Body of pancreas (tissue), 4 donors: ENCODE measurements around the gene PTBP1. TPM values are rescaled to one million over a fixed set of nuclear protein-coding genes. Genes with fewer than 3 reads are reported as not detected.
"Not testable (repeated sequence)": the region's sequence is repeated elsewhere in the genome, so short reads cannot be mapped to it uniquely, and the experiment has no call there.

Experiments
- ATAC-seq: fragments of 150-250 bp; one replicate; pipeline ENCODE4 v1.9.1; 2016
- DNase-seq, 4 donors: peaks; one replicate each; pipeline ENCODE4 v3.0.0-alpha.2; 2019
- H3K27ac ChIP-seq, 4 donors: fragments of 200-600 bp; sonication (generic); 1 replicate in 3 of 4; 2 replicates in 1 of 4; pipeline versions ENCODE4 v1.5.1 to v1.6.1; 2016 to 2019; ENCODE audit warnings: mild to moderate bottlenecking in 1 of 4, mixed read lengths in 1 of 4, moderate library complexity in 1 of 4
- H3K27me3 ChIP-seq, 2 donors: fragments of 200-600 bp; sonication (generic); one replicate each; pipeline ENCODE4 v1.6.0; 2016; ENCODE audit warnings: mild to moderate bottlenecking in 1 of 2
- H3K36me3 ChIP-seq, 2 donors: fragments of 200-600 bp; sonication (generic); replicated peaks in 1 of 2; 2 replicates each; pipeline ENCODE4 v1.5.1; 2016; ENCODE audit warnings: low read depth in 2 of 2; ENCODE audit not compliant: insufficient read depth in 1 of 2
- H3K4me1 ChIP-seq: fragments of 200-600 bp; sonication (generic); one replicate; pipeline ENCODE4 v1.6.0; 2016
- H3K4me3 ChIP-seq, 2 donors: fragments of 200-600 bp; sonication (generic); 1 replicate in 1 of 2; 2 replicates in 1 of 2; pipeline ENCODE4 v1.5.1; 2016 to 2019
- H3K9me3 ChIP-seq, 3 donors: fragments of 200-600 bp; sonication (generic); 1 replicate in 2 of 3; 2 replicates in 1 of 3; pipeline ENCODE4 v1.5.1; 2016
- CTCF ChIP-seq, 7 experiments: fragments of 450-650 bp in 4 of 7; fragments of 200-600 bp in 3 of 7; sonication (generic) in 3 of 7; IDR thresholded peaks; one replicate each; pipeline ENCODE4 v1.5.1; 2016 to 2019; ENCODE audit warnings: antibody characterized with exemption in 7 of 7
- POLR2A ChIP-seq, 3 donors: fragments of 450-650 bp; IDR thresholded peaks; one replicate each; pipeline ENCODE4 v1.6.1; 2016; ENCODE audit warnings: antibody characterized with exemption in 3 of 3, mild to moderate bottlenecking in 2 of 3
- WGBS, 2 donors: methylation state at CpG; one replicate each; pipeline ENCODE4 v1.1.5; 2017; 5-methylcytosine and 5-hydroxymethylcytosine counted together
- intact Hi-C: fragments of 100-400 bp; cut with DNase I; formaldehyde crosslinking; loops from one replicate; pipeline ENCODE4 v1.15.1; 2023
- total RNA-seq, 2 donors: library from RNA; depleted of rRNA; stranded (reverse); fragments of >200 nt; gene quantifications; one replicate each; pipeline ENCODE4 v1.1.0, GENCODE V29; 2016

The PTBP1 gene
- total RNA-seq, 2 donors from 2014 or later: 78.9 to 100 TPM

DNA sequence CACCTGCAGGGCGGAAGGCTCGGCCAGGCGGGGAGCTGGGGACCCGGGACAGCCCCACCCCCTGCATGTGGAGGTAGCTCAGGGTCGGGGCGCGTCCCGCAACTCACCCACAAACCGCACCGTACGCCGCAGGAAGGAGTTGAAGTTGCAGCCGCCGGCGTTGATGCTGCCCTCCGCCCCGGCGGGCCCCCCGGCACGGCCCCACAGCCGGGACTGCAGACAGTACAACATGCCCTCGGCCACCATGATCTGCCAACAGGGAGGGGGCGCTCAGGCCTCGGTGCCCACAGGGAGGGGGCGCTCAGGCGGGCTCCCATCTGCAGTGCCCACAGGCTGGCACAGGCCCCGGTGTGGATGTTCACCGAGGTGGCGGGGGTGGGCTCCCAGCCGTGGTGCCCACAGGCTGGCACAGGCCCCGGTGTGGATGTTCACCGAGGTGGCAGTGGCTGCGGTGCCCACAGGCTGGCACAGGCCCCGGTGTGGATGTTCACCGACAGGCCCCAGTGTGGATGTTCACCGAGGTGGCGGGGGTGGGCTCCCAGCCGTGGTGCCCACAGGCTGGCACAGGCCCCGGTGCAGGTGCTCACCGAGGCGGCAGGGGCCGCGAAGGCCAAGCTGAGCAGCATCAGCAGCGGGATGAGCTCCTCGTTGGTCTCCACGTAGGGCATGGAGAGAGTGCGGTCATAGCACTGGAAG is 18.0 kb downstream of the PTBP1 start:
- TF ChIP-seq POLR2A (IDR thresholded peaks at IDR 0.05) (no peak), CTCF (IDR thresholded peaks at IDR 0.05) (no peak)
- H3K27ac ChIP-seq: no peak overlapping the region
- H3K36me3 ChIP-seq: peaks cover 9 to 15% of the 10 kb centered on the region in 2 donors
- H3K27me3 ChIP-seq: no peaks in the 10 kb centered on the region
- no peaks in the 10 kb centered on the region for H3K9me3 ChIP-seq
- intact Hi-C loops: no loop called here
- no peak for DNase-seq
- no peaks in the 10 kb centered on the region for H3K4me1 ChIP-seq
- no peak for ATAC-seq
- 90 to 99% methylated on average over 2 to 10 of the region's 47 CpGs for WGBS, 2 donors
- no peak overlapping the region for H3K4me3 ChIP-seq

DNA sequence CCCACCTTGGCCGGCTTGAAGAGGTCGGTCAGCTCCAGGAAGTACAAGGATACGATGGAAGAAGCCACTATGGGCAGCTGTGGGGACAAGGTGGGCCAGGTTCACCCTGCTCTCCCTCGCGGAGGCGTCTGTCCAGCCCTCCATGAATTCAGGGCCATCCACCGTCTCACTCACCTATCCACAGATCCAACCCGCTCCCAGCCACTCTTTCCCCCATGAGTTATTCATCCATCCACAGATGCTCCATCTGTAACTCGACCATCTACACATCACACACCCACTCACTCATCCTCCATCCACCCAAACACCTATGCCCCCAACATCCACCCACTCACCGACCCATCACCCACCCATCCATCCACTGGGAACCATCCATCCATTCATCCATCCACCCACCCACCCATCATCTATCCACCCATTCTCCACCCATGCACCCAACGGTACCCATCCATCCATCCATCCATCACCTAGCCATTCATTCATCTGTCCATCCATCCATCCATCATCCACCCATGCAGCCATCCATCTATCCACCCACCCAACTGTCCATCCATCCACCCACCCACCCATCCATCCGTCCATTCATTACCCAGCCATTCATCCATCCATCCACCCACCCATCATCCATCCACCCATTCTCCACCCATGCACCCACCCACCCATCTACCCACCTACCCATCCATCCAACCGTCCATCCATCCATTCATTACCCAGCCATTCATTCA is 18.7 kb downstream of the PTBP1 start:
- 91 to 92% methylated on average over 11 to 13 of the region's 13 CpGs for WGBS, 2 donors
- Histone ChIP-seq H3K27ac (no peak overlapping the region), H3K4me1 (no peaks in the 10 kb centered on the region), H3K36me3 (peaks cover 1 to 8% of the 10 kb centered on the region in 2 donors), H3K4me3 (no peak overlapping the region), H3K9me3 (no peaks in the 10 kb centered on the region), H3K27me3 (no peaks in the 10 kb centered on the region)
- intact Hi-C loops: no loop called here
- ATAC-seq (no peak), DNase-seq (no peak)
- no peak for TF ChIP-seq CTCF (IDR thresholded peaks at IDR 0.05)
- TF ChIP-seq POLR2A (IDR thresholded peaks at IDR 0.05): no peak

- H3K4me1 ChIP-seq: peaks cover 4% of the 10 kb centered on the region
- 89 to 91% methylated on average over 2 of the region's 2 CpGs for whole genome bisulfite sequencing, 2 donors
- ATAC-seq (no peak), DNase-seq (no peak)
- H3K9me3 ChIP-seq: no peaks in the 10 kb centered on the region
- no peak overlapping the region for H3K4me3 ChIP-seq
- peaks cover 0 to 3% of the 10 kb centered on the region in 2 donors for H3K27me3 ChIP-seq
- intact Hi-C loops: no loop called here
- peaks cover 0 to 3% of the 10 kb centered on the region in 2 donors for H3K36me3 ChIP-seq
- H3K27ac ChIP-seq: no peak overlapping the region
- TF ChIP-seq CTCF (IDR thresholded peaks at IDR 0.05): no peak
- no peak for TF ChIP-seq POLR2A (IDR thresholded peaks at IDR 0.05)
These were observed 19.2 kb downstream of the PTBP1 start for GRCh38 chr19:816500-816857.

DNA sequence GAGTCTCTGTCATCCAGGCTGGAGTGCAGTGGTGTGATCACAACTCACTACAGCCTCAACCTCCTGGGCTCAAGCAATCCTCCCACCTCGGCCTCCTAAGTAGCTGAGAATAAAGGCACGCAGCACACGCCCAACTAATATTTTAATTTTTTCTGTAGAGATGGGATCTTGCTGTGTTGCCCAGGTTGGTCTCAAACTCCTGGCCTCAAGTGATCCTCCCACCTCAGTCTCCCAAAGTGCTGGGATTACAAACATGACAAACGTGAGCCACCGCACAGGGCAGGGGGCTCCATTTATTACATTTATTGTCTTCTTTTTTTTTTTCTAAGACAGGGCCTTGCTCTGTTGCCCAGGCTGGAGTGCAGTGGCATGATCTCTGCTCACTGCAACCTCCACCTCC is 23.0 kb downstream of the PTBP1 start:
- H3K27ac ChIP-seq, H3K9me3 ChIP-seq, DNase-seq, intact Hi-C loops, ATAC-seq, H3K4me3 ChIP-seq, H3K36me3 ChIP-seq: not testable (repeated sequence)
- H3K27me3 ChIP-seq: peaks cover 0 to 10% of the 10 kb centered on the region in 2 donors
- WGBS, 2 donors: 93 to 96% methylated on average over 5 of the region's 5 CpGs
- peaks cover 13% of the 10 kb centered on the region for H3K4me1 ChIP-seq

GRCh38 chr19:821231-821824 is 24.1 kb downstream of the PTBP1 start:
- Histone ChIP-seq H3K4me3 (no peak overlapping the region), H3K4me1 (peaks cover 13% of the 10 kb centered on the region), H3K27me3 (peaks cover 0 to 10% of the 10 kb centered on the region in 2 donors), H3K36me3 (no peaks in the 10 kb centered on the region), H3K9me3 (no peaks in the 10 kb centered on the region), H3K27ac (no peak overlapping the region)
- ATAC-seq: no peak
- intact Hi-C loops: no loop called here
- WGBS, 2 donors: 1% methylated on average over 29 of the region's 64 CpGs; no CpG with 5 or more reads in 1 of the 2 donors
- TF ChIP-seq CTCF (IDR thresholded peaks at IDR 0.05): no peak
- no peak for TF ChIP-seq POLR2A (IDR thresholded peaks at IDR 0.05)
- no peak for DNase-seq
